OCI-LY1 (cell line): ENCODE results near the gene AATK.

Source experiments
- H2AFZ ChIP-seq: fragments of 200-600 bp; sonication (generic), shearing (Covaris generic); 2 replicates; pipeline ENCODE4 v1.6.0; 2014; ENCODE audit warnings: antibody characterized with exemption, mild to moderate bottlenecking, low read length
- H3F3A ChIP-seq: fragments of 200-600 bp; sonication (generic), shearing (Covaris generic); 2 replicates; pipeline ENCODE4 v1.6.0; 2014; ENCODE audit warnings: mild to moderate bottlenecking, antibody characterized with exemption, low read length, moderate library complexity; ENCODE audit not compliant: insufficient read depth
- H3K27ac ChIP-seq: fragments of 200-600 bp; sonication (generic); 2 replicates; pipeline ENCODE4 v1.5.1; 2014; ENCODE audit warnings: low read length, mixed run types, mild to moderate bottlenecking, low read depth; ENCODE audit not compliant: poor library complexity, severe bottlenecking
- H3K27me3 ChIP-seq: fragments of 200-600 bp; sonication (generic); 2 replicates; pipeline ENCODE4 v1.6.0; 2014; ENCODE audit warnings: antibody characterized with exemption, mild to moderate bottlenecking, low read length, moderate library complexity; ENCODE audit not compliant: insufficient read depth
- H3K36me3 ChIP-seq: fragments of 200-600 bp; sonication (generic); 2 replicates; pipeline ENCODE4 v1.6.1; 2014; ENCODE audit warnings: mild to moderate bottlenecking, antibody characterized with exemption, low read length, moderate library complexity, mixed read lengths; ENCODE audit not compliant: insufficient read depth
- H3K4me1 ChIP-seq: fragments of 200-600 bp; sonication (generic); 2 replicates; pipeline ENCODE4 v1.5.1; 2014; ENCODE audit warnings: mild to moderate bottlenecking, low read length, moderate library complexity; ENCODE audit not compliant: insufficient read depth, severe bottlenecking
- H3K4me2 ChIP-seq: fragments of 200-600 bp; sonication (generic), shearing (Covaris generic); 2 replicates; pipeline ENCODE4 v1.6.1; 2014; ENCODE audit warnings: low read length
- H3K4me3 ChIP-seq: fragments of 200-600 bp; sonication (generic); 2 replicates; pipeline ENCODE4 v1.5.1; 2014; ENCODE audit warnings: low read length, low read depth, mild to moderate bottlenecking, mixed read lengths; ENCODE audit not compliant: poor library complexity, severe bottlenecking
- H3K79me2 ChIP-seq: fragments of 200-600 bp; shearing (Covaris generic); 2 replicates; pipeline ENCODE4 v1.6.1; 2016; ENCODE audit warnings: mixed run types, low read length, mixed read lengths; ENCODE audit not compliant: insufficient read depth
- H3K9ac ChIP-seq: fragments of 200-600 bp; sonication (generic), shearing (Covaris generic); 2 replicates; pipeline ENCODE4 v1.6.1; 2014; ENCODE audit warnings: mild to moderate bottlenecking, low read length, mixed read lengths
- H3K9me2 ChIP-seq: fragments of 200-600 bp; sonication (generic), shearing (Covaris generic); 2 replicates; pipeline ENCODE4 v1.6.1; 2014; ENCODE audit warnings: low read depth, mild to moderate bottlenecking, low read length, mixed read lengths
- H3K9me3 ChIP-seq: fragments of 200-600 bp; shearing (Covaris generic); 2 replicates; pipeline ENCODE4 v1.6.1; 2014; ENCODE audit warnings: low read length, mixed read lengths
- H4K20me1 ChIP-seq: fragments of 200-600 bp; sonication (generic), shearing (Covaris generic); 2 replicates; pipeline ENCODE4 v1.6.0; 2016; ENCODE audit warnings: mild to moderate bottlenecking, low read length; ENCODE audit not compliant: insufficient read depth
- EZH2 ChIP-seq: fragments of 200-600 bp; sonication (generic), shearing (Covaris generic); IDR thresholded peaks from 2 replicates; pipeline ENCODE4 v1.8.0; 2017; ENCODE audit warnings: borderline replicate concordance, mixed run types, mild to moderate bottlenecking, antibody characterized with exemption, low read length, moderate library complexity, mixed read lengths
- TF ChIP-seq, protein P1 (sequence below): fragments of 200-600 bp; sonication (generic), shearing (Covaris generic); IDR thresholded peaks from 2 replicates; pipeline ENCODE4 v1.5.1; 2017; ENCODE audit warnings: mild to moderate bottlenecking, antibody characterized with exemption, low read length, moderate library complexity, mixed read lengths

AATK gene

DNA sequence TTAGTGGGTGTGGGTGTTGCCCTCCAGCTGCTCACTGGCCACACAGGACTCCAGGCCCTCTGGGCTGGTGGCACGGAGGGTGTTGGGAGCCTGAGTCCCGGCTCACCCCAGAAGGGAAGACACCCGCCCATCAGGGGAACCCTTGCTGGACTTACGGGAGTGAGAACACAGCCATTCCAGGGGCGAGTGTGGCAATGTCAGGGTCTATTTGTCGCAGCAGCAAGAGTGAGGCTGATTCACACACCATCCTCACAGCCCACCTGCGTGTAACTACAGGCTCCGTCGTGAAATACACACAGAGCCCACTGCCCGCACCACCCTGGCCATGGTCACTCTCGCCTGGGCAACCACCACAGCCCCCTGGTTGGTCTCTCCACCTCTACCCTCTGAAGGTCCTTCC, 17.8 kb upstream of the AATK start:
- TF ChIP-seq EZH2, result no peak
- TF ChIP-seq, protein P1, sequence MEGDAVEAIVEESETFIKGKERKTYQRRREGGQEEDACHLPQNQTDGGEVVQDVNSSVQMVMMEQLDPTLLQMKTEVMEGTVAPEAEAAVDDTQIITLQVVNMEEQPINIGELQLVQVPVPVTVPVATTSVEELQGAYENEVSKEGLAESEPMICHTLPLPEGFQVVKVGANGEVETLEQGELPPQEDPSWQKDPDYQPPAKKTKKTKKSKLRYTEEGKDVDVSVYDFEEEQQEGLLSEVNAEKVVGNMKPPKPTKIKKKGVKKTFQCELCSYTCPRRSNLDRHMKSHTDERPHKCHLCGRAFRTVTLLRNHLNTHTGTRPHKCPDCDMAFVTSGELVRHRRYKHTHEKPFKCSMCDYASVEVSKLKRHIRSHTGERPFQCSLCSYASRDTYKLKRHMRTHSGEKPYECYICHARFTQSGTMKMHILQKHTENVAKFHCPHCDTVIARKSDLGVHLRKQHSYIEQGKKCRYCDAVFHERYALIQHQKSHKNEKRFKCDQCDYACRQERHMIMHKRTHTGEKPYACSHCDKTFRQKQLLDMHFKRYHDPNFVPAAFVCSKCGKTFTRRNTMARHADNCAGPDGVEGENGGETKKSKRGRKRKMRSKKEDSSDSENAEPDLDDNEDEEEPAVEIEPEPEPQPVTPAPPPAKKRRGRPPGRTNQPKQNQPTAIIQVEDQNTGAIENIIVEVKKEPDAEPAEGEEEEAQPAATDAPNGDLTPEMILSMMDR, result no peak
- Histone ChIP-seq H2AFZ (no peak overlapping the region), H3K27ac (no peak overlapping the region), H3K79me2 (no peaks in the 10 kb centered on the region), H3K9me3 (no peaks in the 10 kb centered on the region), H3K4me2 (no peak overlapping the region), H3K4me1 (no peaks in the 10 kb centered on the region), H3K36me3 (no peaks in the 10 kb centered on the region), H3K9me2 (no peaks in the 10 kb centered on the region), H3K9ac (no peak overlapping the region), H4K20me1 (no peaks in the 10 kb centered on the region), H3K4me3 (no peak overlapping the region), H3K27me3 (peaks cover 4% of the 10 kb centered on the region), H3F3A (no peaks in the 10 kb centered on the region)

DNA sequence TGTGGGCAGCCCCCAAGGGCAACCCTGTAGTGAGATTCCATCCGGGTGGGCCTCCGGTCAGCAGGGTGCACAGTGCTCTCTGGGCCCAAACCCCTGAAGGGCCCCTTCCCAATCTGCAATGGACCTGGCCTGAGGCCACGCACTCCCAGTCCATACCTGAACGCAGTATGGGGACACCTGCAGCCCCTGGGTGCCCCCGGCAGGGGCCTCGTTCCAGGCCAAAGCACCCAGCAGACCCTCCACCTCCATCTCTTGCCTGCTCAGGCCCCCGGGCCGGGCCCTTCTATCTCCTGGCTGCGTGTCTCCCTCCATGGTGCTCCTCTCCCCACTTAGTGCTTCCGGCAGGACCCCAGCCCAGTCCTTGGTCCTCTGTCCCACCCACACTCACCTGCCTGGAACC, 17.3 kb upstream of the AATK start:
- Histone ChIP-seq H3K4me1 (no peaks in the 10 kb centered on the region), H3K9ac (no peak overlapping the region), H3F3A (no peaks in the 10 kb centered on the region)

DNA sequence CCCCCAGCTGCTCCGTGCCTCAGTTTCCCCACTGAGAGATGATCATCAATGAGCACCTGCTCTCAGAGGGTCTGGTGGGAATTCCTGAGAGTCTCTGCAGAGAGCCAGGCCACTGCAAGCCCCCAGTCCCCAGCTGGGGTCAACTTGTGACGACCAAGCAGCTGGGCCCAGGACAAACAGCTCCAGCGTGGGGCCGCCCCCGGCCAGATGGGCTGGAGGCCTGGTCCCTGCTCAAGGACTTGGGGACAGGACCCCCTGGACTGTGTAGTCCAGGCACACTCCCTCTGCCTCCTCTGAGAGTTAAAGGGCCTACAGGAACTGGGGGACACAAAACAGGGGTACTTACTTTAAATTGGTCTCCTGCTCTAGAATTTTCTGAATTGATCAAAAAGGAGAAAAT, 16.6 kb upstream of the AATK start:
- H3K27ac ChIP-seq, result no peak overlapping the region
- no peak overlapping the region for H3K4me2 ChIP-seq
- TF ChIP-seq, protein P1, result no peak
- TF ChIP-seq EZH2, result no peak
- H3K9me2 ChIP-seq, result no peaks in the 10 kb centered on the region
- no peaks in the 10 kb centered on the region for H3K4me1 ChIP-seq
- no peaks in the 10 kb centered on the region for H3F3A ChIP-seq
- H2AFZ ChIP-seq, result no peak overlapping the region
- no peaks in the 10 kb centered on the region for H4K20me1 ChIP-seq
- H3K4me3 ChIP-seq, result no peak overlapping the region
- no peaks in the 10 kb centered on the region for H3K36me3 ChIP-seq
- peaks cover 9% of the 10 kb centered on the region for H3K27me3 ChIP-seq
- H3K9me3 ChIP-seq, result no peaks in the 10 kb centered on the region
- H3K79me2 ChIP-seq, result no peaks in the 10 kb centered on the region
- H3K9ac ChIP-seq, result no peak overlapping the region

More for the DNA sequence above, 17.3 kb upstream of the AATK start:
- Histone ChIP-seq H3K79me2 (no peaks in the 10 kb centered on the region), H3K9me2 (no peaks in the 10 kb centered on the region), H3K9me3 (no peaks in the 10 kb centered on the region), H3K27me3 (peaks cover 6% of the 10 kb centered on the region), H3K4me2 (no peak overlapping the region), H4K20me1 (no peaks in the 10 kb centered on the region), H3K36me3 (no peaks in the 10 kb centered on the region), H2AFZ (no peak overlapping the region), H3K4me3 (no peak overlapping the region), H3K27ac (no peak overlapping the region)
- TF ChIP-seq EZH2, result no peak
- TF ChIP-seq, protein P1, result no peak
